Activated CD4-positive, alpha-beta T cell treated with anti-CD3 and anti-CD28 coated beads, Interleukin-2, amount 50 U/mL, for 1 hour (primary cell): Measurements from ENCODE around the gene SNAP47.

Experiments
- DNase-seq: peaks from one replicate; pipeline ENCODE4 v3.0.0-alpha.2; 2020

Gene SNAP47

DNA sequence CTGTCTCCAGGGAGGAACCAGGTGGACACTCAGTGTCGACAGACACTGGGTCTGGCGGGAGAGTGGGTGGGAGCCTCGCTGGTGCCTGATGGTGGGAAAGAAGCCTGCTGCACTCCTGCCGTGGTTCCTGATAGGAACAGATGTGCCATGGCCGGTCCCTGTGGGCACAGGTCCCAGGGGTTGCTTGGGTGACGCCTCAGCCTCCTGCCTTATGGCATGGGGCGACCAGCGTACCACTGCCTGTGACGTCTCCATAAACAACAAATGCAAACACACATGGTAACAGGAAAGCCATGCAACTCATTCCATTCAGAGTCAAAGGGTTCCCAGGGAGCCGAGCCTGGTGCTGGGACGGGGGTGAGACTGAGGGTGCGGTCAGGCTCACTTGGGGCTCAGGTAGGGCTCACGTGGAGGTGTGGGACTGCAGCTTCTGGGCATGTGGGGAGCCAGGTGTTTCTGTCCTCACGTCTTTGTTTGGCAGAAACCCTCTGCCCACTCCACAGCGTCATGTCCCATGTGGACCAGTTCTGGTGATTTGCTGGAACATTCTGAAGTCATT, 34.8 kb downstream of the SNAP47 start:
- DNase-seq = no peak

- DNase-seq = no peak
Measured at GRCh38 chr1:227770812-227771211, 35.6 kb downstream of the SNAP47 start.

GRCh38 chr1:227771326-227771725, 36.1 kb downstream of the SNAP47 start:
- no peak for DNase-seq

DNA sequence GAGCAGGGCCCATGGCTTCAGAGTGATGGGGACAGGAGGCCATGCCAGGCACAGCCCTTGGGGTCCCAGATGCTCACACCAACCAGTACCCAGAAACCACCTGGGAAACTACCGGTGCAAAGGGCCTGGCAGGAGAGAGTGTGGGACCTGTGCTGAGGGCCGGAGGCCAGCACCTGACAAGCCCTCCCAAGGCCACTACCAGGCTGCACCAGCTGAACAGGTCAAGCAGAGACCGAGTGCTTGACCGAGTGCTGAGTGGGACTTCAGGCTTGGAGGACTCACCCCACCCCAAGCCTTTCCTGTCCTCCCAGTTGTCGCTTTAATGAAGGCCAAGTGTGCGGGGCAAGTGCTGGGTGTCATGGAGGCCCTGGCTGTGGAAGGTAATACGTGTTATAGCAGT, 36.5 kb downstream of the SNAP47 start:
- DNase-seq = no peak

DNA sequence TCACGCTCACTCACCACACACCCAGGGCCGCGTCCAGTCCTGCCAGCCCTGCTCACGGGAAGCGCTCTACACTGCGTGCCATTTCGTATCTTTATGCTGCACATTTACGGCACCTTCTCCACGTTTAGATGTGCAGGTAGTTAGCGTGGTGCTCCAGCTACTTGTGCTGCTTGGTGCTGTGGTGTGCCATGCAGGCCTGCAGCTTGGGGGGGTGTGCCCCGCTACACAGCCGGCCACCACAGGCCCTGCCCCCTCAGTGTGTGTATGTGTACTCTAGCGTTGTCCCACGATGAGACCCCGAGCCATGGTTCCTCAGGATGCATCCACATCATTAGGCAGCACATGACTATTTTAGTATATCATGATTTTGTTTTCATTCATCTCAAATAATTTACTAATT, 38.3 kb downstream of the SNAP47 start:
- no peak for DNase-seq

DNA sequence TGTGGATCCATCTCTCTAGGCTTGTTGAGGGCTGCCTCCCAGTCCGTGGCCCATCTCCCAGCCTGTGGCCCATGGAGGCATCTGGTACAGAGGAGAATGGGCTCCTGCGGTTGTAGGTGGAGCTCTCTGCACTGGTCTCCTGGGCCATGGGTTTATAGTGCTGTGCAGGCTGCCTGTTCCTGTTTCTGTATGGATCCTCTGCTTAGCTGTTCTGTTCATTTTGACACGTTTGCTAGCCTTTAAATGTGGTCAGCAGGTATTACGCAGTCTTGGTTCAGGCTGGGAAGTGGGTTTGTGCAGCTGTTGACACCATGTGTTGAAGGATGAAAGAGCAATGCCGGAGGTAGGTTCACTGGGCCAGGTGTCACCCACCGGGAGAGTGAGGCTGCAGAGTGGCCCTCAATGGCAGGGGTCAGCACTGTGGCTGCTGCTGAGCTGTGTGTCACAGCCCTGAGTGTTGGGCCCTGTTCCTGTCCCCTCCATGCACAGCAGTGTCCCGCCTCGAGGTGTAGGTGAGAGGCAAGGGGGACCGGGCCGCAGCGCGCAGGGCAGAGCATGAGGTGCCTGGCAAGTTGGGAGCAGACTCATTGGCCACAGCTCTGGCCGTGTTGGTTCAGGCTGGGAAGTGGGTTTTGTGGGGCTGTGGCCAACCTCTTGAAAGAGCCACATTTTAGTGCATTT, 39.0 kb downstream of the SNAP47 start:
- no peak for DNase-seq

- no peak for DNase-seq
Measured at GRCh38 chr1:227774821-227775661, 39.8 kb downstream of the SNAP47 start.

GRCh38 chr1:227775841-227776240, 40.6 kb downstream of the SNAP47 start:
- DNase-seq = no peak

DNA sequence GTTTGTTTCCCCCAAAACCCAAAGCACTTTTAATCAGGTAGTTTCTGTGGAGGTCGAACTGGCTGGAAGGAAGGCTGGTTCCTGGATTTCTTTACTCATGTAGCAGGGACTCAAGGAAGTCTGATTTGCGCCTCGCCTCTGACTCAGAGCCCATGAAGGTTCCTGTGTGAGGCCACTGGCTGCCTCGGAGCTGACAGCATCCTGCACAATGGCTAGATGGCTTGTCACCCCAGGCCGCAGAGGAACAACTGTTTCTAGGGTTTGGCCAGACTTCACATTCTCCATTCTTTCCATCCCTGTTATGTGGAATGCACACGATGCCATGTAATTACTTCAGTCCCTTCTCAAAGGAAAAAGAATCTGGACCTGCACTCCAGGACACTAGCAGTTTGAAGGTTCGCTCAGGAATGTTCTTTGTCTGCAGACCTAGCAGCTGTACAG, 41.1 kb downstream of the SNAP47 start:
- no peak for DNase-seq

DNA sequence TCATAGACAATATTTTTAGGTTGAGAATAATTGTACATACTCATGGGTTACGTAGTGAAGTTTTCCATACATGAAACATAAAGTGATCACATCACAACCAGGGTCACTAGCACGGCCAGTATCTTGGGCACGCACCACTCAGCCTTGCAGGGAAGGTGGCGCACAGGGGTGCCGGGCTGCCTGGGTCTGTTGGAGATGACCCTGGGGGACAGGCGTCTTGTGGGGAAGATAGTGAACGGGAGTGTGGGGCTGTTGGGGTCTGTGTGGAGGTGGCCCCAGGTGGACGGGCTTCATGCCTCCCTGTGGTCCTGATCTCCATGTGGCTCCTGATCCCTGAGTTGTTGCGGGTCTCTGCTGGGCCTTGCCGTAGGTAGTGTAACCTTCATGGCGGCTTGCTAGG, 41.9 kb downstream of the SNAP47 start:
- DNase-seq = no peak

DNA sequence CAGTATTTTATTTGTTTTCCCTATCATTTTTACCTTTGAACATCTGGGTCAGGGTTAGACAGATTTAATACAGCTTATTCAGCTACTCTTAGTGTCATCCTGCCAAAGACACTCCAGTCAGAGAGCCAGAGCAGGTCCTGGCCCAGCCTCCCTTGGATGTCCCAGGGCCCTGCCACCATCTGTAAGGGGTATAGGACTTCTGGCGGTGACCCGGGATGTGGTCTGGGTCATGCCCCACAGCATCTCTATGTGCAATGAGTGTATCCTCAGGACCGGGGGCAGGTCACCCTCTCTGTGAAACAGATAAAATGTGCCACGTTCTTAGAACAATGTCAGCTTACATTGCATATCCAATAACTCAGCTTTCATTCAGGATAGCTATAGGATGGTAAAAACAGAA, 42.4 kb downstream of the SNAP47 start:
- DNase-seq = no peak

- no peak for DNase-seq
Measured at GRCh38 chr1:227778401-227778947, 43.2 kb downstream of the SNAP47 start.

- no peak for DNase-seq
Measured at GRCh38 chr1:227779021-227779441, 43.8 kb downstream of the SNAP47 start.

GRCh38 chr1:227779685-227780084, 44.5 kb downstream of the SNAP47 start:
- no peak for DNase-seq

GRCh38 chr1:227780101-227781044, 45.1 kb downstream of the SNAP47 start:
- no peak for DNase-seq

GRCh38 chr1:227781314-227781930, 46.2 kb downstream of the SNAP47 start:
- no peak for DNase-seq

- no peak for DNase-seq
Measured at GRCh38 chr1:227782226-227782625, 47.0 kb downstream of the SNAP47 start.

DNA sequence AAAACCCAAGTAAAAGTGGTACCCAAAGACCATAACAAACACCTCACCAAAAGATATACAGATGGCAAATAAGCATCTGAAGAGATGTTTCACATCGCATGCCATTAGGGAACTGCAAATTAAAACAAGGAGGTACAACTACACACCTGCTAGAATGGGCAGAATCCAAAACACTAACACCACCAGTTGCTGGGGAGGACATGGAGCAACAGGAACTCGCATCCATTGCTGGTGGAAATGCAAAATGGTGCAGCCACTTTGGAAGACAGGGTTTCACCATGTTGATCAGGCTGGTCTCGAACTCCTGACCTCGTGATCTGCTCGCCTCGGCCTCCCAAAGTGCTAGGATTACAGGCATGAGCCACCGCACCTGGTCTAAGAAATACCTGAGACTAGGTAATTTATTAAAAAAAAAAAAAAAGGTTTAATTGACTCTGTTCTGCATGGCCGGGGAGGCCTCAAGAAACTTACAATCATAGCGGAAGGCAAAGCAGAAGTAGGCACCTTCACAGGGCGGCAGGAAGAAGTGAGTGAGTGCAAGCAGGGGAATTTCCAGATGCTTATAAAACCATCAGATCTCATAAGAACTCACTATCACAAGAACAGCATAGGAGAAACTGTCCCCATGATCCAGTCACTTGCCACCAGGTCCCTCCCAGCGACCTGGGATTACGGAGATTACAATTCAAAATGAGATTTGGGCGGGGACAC, 50.0 kb downstream of the SNAP47 start:
- no peak for DNase-seq

DNA sequence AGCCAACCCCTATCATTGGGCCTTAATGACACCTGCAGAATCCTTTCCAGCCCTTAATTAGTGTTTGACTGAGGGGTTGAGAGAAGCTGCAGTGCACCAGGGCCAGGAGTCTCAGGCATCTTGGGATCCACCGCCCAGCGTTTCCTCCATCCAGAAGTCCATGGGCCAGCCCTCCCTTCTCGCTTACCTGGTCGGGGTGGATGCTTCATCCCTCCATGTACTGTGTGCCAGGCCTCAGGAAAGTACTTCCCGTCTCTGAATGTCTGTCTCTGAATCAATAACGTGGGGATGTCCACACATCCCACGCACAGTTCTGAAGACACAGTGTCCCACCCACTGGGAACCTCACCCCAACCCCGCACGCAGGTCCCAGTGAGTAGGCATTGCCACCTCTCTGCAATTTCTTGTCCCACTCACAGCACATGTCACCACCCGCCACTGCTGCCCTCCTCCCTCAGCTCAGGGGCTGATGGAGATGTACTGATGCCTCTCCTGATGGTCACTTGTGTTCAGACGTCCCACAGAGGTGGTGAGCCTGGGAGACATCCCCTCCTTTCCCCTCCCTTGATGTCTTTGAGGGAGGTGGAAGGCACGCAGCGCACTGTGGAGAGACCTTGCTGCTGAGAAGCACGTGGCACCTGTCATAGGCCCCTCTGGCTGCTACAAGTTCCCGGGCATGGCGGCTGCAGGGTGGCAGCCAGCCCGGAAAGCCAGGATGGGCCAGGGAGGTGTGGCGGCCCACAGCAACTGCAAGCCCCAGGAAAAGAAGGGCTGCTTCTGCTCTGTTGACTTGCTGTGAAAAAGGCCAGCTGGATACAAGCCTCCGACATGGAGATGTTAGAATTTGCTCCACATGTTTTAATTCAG, 50.8 kb downstream of the SNAP47 start:
- DNase-seq = no peak
